Tibial nerve (tissue), 4 donors: ENCODE data around the gene OPN1SW.

Source experiments
- CTCF ChIP-seq, 5 experiments: fragments of 200-600 bp in 3 of 5; fragments of 450-650 bp in 2 of 5; sonication (generic) in 3 of 5; IDR thresholded peaks; one replicate each; pipeline ENCODE4 v1.5.1; 2016 to 2019; ENCODE audit warnings: antibody characterized with exemption in 5 of 5, mild to moderate bottlenecking in 3 of 5, moderate library complexity in 2 of 5
- EP300 ChIP-seq, 2 donors: sonication (generic); formaldehyde crosslinking; IDR thresholded peaks; one replicate each; pipeline ENCODE4 v1.6.1; 2017; ENCODE audit warnings: antibody characterized with exemption in 2 of 2, mild to moderate bottlenecking in 1 of 2

DNA sequence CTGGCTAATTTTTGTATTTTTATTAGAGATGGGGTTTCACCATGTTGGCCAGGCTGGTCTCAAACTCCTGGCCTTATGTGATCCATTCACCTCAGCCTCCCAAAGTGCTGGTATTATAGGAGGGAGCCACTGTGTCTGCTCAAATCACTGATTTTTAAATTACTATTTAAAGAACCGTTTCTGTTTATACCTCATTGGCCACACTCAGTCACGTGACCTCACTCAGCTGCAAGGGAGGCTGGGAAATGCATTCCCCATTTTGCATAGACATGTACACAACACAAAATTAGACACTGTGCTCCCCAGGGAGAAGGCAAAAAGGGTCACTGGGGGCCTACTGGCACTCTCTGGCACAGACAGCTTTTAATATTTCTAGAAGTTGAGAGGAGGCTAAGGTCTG lies 50.1 kb downstream of the OPN1SW start:
- TF ChIP-seq CTCF (IDR thresholded peaks at IDR 0.05), result no peak
- TF ChIP-seq EP300 (IDR thresholded peaks at IDR 0.05), result no peak
